Activated T-cell treated with anti-CD3 and anti-CD28 coated beads for 24 hours (primary cell): Measurements from ENCODE around the gene ZNF83.
"Not testable (repeated sequence)": the region's sequence is repeated elsewhere in the genome, so short reads cannot be mapped to it uniquely, and the experiment has no call there.

Source experiments
- DNase-seq: peaks from one replicate; pipeline ENCODE4 v3.0.0-alpha.2; 2020; ENCODE audit warnings: low read depth

ZNF83 gene

DNA sequence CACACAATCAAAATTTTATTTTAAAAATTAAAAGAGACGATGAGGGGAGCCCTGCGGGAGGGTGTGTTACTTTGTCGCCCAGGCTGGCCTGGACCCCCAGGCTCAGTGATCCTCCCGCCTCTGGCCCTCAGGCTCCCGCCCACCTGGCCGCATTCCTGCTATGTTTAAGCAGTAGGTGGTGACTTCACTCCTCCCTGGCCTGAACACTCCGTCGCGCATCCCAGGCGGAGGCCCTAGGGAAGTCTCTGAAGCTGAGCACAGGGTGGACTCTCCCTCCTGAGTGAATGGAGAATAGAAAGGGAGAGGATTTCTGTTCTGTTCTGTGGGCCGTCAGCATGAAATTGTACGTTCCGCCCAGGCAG is 68.5 kb downstream of the ZNF83 start:
- DNase-seq: not testable (repeated sequence)

DNA sequence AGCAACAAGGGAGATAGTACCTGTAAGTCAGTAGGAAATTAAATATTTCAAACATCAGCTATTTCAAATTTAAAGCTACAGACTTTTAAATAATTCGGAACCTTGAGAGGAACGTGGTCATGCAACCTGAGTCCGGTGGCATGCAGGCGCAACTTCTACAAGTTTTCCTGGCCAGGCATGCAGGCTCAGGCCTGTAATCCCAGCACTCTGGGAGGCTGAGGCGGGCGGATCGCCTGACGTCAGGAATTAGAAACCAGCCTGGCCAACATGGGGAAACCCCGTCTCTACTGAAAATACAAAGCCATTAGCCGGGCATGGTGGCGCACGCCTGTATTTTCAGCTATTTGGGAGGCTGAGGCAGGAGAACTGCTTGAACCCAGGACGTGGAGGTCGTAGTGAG is 70.2 kb downstream of the ZNF83 start:
- DNase-seq: no peak

DNA sequence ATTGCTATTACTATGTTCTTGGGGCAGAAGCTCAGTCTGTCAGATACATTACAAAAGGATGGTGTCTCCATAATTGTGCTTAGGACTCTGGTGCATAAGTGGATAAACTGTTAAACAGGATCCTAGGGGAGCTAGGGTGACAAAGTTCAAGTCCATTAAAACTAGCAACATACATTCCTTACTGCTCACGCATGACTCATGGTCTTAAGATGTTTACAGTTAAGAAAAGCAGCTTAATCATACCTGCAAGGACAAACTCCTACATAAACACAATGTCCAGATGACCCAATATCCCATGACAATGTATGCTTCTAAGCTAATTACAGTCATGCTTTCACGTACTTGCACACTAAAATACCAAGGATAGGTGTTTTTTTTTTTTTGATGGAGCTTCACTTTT is 71.6 kb downstream of the ZNF83 start:
- DNase-seq: no peak

DNA sequence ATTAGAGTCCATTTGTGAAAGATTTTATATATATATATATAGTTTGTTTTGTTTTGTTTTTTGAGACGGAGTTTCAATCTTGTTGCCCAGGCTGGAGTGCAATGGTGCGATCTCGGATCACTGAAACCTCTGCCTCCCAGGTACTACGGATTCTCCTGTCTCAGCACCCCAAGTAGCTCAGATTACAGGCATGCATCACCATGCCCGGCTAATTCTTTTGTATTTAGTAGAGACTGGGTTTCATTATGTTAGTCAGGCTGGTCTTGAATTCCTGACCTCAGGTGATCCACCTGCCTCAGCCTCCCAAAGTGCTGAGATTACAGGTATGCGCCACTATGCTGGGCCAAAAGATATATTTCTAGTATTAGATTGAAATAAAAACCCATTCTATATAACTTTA is 72.0 kb downstream of the ZNF83 start:
- no peak for DNase-seq
